SKM-1 treated with dmso at 0.1 percent for 144 hours (cell line): ENCODE data around the gene FUBP3.

Source experiments
- DNase-seq: peaks from one replicate; lab custom pipeline; 2025; ENCODE audit not compliant: unreplicated experiment; lab: John Stamatoyannopoulos, UW

The FUBP3 gene

DNA sequence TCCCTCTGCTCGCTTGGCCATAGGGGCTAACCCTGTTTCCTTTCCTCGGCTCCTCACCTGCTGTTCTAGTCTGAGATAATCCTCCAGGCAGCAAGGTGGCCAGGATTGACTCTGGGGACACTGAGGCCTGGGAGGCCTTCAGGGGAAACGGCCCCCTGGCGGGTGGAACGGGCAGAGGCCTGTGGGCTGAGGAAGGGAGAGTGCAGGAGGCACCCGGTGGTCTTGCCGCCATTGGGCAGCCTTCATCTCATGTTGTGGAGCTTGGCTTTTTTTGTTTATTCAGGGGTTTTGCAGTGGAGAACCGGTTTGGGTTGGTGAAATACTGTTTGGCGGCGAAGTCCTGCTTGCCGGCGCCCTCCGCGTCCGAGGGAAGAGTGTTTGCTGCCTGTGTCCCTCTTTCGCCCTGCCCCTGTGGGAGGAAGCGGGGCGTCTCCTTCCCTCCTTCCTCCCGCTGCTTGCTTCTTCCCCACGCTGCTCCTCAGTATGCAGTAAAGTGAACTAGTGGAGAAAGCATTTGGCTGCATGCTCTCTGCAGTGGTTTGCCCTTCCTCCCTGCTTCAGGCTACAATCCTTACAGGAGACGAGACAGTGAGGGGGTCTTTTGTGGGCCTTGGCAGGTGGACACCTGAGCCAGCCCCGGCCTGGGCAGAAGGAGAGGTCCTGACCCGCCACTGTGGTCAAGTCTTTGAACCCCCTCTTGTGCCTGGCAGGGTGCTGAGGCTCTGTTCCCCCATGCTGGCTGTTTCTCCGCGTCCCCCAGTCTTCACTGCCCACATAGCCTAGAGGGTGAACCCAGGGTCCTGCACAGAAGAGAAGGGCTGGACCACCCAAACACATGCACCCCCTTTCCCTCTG is 54.2 kb downstream of the FUBP3 start:
- DNase-seq = no peak

DNA sequence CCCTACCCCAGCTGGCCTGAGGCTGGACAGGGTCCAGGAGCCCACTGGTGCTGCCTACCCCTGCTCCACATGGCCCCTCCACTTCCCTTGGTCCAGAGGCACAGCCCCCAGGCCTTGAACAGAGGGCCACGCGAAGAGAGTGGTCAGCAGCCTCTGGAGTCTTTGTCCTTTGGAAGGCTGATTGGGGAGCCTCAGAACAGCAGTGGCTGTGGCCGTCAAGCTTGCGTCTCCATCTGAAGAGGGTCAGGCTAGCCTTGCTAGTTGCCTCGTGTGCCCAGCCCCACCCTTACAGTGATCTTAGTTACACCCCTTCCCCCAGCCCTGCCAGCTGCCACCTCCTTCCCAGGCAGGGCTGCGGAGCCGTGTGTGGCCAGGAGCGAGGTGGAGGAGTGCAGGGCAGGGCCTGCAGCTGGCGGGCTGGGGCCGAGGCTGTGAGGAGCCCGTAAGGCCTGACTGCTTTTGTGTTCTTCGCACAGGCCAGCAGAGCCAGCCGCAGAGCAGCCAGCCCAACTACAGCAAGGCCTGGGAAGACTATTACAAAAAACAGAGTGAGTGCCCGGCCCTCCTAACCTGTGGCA is 54.9 kb downstream of the FUBP3 start:
- no peak for DNase-seq

DNA sequence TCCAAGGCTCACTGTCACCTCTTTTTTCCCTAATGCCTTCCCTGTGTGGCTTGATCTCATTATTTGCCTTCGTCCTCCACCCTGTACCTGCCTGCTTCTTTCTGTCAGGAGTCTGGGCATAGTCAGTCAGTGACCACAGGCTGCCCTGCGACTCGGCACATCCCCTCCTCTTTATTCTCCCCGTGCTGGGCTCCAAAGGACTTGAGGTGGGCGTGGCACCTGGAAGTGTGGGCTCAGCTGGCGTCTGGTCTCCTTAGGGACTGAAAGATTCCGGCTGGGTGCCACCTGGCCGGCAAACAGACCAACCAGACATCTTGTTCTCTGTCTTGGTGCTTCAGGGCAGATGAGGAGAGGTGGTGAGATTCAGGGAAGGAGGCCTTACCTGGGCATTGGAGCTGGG is 55.4 kb downstream of the FUBP3 start:
- DNase-seq = no peak

DNA sequence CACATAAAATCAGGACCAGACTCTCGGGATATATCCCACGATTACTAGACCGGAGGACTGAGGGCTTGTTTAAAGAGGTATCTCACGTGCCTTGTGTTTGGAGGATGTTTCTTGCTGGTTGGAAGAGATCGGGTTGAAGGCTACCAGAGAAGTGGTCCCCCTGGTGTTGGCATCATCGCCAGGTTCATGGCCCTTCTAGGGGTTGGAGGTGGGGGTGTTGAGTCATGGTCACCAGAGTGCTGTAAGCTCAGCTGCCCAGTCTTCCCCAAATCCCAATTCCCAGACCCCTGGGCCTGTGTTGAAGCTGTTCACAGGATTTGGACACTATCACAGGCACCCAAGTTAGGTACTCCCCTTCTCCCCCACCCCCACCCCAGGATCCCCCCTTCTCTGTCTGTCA is 55.9 kb downstream of the FUBP3 start:
- no peak for DNase-seq

DNA sequence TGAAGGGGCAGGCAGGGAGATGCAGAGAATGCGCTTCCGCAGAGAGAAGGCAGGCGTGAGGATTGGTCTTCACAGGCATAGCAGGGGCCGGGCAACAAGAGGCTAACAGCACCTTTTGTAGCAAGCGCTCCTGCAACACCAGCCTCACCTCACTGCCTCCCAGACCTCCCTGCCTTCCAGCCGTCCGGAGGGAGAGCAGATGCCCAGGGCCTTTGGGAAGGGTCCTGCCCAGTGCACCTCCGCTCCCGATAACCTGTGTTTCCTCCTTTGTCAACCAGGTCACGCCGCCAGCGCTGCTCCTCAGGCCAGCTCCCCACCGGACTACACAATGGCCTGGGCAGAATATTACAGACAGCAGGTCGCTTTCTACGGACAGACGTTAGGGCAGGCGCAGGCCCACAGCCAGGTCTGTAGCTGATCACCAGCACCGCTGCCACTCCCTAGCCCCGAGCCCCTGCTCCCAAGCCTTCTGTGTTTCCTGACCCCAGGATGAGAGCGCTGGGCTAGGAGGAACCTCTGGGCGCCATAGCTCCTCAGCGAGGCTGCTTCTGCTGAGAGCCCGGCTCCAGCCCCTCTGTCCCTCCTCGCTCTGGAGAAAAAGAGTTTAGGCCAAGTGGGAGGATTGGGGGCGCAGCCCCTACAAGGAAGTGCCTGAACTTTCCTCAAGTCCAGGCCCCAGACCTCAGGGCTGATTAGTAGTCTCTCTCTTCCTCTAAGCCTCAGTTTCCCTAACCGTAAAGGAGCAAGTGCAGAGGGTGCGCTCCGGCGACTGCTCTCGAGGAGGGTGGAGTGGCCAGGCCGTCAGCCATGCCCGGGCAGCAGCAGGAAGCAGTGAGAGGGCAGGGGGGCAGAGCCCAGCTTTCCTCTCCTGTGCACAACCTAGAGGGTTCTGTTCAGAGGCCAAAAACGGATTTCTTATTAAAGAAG is 56.6 kb downstream of the FUBP3 start:
- no peak for DNase-seq

DNA sequence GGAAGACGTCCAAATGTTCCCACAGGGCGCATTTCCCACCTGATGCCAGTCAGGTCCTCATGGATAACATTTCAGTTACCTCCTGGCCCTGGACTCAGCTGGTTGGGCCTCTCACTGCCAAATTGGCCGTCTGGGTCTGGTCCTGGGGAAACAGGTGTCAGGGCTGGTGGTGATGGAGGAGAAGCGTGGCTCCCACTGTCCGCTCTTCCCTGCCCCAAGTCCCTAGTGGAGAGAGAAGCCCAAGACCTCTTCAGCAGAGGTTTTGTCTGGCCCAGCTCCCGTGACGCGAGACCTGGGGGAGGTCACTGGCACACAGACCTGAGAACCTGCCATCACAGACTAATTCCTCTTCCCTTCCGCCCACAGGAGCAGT is 57.3 kb downstream of the FUBP3 start:
- DNase-seq = no peak

DNA sequence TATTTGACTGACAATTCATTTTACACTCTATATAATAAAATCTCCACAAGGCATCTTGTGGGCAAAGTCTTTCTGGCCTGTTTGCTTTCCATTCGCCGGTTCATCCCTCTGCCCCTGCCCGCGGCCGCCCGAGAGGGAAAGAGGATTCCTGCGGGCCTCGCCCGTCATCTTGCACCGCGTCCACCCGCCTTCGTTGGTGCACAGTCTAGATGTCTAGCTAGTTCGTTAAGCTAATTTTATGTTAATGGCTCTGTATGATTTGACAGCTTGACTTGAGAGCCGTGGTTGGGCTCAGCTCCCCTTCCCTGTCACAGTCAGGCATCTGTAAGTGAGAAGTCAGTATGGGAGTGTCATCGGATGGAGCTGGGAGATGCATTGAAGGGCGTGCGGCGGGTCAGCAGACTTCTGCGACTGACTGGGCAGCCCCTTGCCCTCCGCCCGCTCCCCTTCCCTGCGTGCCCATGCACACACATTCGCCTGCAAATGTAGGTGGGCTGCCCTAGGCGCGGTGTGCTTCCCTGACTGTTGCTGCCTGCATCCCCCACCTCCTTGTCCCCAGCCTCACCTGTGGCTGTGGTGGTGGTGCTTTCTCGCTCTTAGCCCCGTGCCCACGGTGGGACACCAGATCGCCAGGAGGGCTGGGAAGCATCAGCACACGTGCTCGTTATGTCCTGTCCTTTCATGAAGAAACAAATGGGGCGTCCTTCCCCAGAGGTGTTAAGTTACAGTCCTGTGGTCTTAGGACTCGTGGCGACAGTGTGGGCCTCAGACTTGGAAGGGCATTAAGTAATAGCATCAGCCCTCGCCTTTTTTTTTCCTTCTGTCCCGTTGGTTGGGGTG is 59.1 kb downstream of the FUBP3 start:
- DNase-seq = no peak

DNA sequence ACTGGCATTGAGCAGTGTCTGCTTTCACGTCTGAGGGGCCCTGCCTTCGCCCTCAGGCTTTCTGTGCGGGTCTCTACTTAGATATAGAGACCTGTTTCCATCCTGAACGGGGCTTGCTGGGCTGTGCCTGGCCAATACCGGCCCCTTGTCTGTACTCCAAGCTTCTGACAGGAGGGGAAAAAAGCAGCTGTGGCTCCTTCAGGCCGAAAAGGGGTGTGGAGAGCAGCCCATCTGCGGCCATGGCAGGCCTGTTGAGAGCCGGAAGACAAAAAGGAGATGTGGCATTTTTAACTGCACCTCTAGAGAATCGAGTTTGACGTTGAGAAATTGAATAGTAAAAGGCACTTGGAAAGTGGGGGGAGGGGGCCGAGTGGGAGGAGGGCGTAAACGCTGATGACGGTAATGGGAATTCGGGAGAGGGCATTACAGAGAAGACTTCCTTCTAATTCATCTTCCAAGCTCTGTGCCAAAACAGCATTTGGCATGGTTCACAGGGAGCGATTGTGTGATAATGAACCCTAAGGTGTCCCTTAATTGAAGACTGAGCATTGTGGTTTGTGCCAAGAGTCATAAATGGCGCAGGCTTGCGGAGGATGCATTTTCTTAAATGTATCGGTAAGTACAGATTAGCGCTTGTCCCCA is 59.9 kb downstream of the FUBP3 start:
- no peak for DNase-seq

DNA sequence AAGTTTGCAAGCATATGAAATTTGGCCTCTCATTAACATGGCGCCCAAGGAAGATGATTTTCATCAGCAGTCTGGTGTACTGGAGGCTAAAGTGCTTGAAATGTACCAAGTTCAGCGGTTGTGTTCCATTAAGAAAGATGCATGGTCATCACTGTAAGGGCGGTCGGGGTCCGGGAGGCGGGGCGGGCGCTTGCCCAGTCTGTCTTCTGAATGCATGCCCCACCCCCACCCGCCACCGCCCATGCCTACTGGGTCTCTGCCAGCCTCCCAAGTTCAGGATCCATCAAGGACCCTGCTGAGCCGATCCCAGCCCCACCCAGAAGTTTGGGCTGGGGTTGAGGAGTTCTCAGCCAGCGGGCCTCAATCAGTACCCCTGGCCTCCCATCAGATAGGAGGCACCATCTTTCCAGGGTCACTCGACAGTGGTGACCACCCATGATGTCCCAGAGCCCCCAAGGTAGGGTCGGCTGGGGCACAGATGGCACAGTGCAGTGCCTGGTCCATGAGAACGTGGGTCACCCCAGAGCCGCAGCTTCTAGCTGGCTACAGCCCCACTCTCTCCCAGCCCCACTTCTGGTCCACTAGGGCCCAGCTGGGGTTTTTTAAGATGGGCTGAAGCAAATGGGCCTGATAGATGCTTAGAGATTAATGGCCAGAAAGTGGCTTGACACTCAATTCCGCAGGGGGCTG is 60.6 kb downstream of the FUBP3 start:
- DNase-seq = no peak

DNA sequence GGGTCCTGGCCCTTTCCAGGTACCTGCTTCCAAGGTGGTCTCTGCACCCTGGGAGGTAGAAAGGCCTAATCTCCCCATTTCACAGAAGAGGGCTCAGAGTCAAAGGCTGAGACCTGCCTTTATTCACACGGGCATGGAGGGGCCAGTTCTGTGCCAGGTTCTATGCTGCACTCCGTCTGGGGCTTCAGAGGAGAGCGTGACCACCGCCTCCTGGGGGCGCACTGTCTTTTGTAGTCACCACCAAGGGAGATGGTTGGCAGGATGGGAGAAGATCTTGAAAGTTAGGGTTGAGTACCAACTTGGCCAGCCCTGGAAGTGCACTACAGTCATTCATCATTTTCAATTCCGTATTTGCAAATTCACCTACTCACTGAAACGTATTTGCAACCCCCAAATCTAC is 61.3 kb downstream of the FUBP3 start:
- no peak for DNase-seq

DNA sequence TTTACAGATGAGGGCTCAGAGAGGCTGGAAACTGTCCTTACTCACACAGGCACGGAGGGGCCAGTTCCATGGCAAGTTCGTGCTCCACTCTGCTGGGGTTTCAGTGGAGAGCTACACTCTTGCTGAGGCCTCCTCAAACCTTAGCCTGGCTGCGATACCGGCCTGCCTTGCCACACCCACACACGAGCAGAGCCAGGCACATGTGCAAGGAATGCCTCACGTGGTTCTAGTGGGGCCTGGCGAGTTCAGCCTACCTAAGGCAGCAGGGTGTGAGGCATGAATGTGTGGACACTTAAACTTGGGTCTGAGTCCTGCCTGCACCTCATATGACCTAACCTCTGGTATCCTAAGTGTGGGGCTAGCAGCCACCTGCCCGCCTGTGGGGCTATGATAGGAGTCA is 63.5 kb downstream of the FUBP3 start:
- DNase-seq = no peak

DNA sequence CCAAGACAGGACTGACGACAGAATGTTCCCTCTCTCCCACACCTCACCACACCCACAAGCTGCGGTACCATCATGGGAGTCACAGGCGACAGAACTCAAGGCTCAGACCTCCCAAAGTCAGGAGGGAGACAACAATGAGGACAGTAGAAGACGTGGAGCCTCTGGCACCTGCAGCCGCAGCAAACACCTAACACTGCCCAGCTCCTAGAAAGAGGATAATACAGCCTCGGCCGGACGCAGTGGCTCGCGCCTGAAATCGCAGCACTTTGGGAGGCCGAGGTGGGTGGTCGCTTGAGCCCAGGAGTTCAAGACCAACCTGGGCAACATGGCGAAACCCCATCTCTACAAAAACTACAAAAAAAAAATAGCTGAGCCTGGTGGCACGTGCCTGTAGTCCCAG is 71.8 kb downstream of the FUBP3 start:
- no peak for DNase-seq

DNA sequence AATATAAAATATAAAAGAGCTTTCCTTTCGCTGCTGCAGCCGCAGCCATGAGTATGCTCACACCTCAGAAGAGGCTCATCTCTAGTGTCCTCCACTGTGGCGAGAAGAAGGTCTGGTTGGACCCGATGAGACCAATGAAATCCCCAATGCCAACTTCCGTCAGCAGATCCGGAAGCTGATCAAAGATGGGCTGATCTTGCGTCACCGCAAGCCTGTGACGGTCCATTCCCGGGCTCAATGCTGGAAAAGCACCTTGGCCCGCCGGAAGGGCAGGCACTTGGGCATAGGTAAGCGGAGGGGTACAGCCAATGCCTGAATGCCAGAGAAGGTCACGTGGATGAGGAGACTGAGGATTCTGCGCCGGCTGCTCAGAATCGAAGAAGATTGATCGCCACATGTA is 72.4 kb downstream of the FUBP3 start:
- DNase-seq = no peak

DNA sequence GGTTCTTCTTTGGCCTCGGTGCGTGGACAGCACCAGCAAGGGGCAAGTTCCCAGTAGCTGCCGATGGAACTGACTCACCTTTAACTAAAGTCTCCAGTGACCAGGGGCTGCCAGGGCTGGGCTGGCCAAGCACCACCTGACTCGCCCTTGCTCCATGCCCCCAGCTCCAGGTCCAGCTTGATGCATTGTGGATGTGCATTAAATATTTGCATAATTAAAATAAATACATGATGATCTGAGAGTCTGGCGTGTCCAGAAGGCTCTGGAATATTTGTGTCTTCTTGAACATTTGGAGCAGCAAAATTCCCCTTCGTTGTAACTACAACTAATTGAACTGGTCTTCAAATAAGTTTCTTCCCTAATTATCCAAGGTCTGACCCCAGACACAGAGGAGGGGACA is 75.5 kb downstream of the FUBP3 start:
- DNase-seq = no peak

DNA sequence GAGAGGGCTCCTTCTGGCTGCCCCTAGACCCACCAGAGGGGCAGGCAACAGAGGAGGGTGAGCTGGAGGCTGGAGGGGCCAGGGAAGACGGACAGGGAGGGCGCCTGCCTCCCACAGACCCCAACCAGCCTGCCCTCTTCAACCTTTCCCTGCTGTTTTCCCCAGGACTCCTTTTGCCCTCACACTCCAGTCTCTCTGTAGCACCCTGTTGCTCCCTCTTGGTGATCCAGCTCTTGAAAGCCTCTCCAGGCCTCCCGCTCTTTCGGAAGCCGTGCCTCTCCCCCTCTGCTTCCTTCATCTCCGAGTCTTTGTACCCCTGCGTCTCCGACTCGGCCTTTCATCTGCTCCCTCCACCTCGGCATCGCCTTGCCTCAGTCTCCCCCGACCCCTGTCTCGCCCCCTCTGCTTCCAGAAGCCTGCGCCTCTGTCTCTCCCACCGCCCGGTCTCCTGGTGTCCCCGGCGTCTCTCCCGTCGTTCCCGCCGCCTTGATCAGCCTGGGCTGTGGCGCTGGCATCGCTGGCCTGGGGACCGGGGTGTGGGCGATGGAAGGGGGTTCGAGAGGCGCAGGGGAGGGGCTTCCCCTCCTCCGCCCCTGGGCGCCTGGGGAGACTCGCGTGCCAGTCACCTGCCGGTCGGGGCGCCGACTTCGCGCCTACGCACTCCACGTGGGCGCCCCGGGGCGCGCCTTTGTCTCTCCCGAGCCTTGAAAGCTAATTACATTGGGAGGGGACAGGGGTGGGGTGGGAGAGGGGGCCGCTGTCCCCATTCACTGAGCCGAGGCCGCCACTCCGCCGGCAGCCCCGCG is 79.7 kb downstream of the FUBP3 start:
- no peak for DNase-seq

DNA sequence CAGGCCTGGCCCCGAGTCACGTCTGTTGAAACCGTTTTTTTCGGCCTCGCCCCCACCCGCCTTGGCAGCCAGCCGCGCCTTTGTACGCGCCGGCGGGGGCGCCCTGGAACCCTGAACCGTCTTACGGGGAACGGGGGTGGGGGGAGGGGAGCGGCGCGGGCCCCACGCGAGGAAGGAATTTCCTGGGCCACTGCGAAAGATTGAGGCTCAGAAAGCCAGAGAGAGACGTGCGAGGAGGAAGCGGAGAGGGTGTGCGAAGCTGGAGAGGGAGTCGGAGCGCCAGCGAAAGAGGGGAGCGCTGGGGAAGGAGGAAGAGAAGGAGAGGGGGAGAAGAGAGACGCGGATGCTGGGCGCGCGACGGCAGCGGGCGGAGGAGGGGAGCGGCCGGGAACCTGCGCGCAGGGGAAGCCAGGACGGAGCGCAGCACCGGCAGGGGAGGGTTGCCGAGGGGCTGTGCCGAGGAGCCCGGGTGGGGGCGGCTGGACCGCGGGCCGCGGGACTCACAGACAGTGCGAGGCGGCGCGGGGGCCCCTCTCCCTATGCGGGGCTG is 80.4 kb downstream of the FUBP3 start:
- DNase-seq = no peak

DNA sequence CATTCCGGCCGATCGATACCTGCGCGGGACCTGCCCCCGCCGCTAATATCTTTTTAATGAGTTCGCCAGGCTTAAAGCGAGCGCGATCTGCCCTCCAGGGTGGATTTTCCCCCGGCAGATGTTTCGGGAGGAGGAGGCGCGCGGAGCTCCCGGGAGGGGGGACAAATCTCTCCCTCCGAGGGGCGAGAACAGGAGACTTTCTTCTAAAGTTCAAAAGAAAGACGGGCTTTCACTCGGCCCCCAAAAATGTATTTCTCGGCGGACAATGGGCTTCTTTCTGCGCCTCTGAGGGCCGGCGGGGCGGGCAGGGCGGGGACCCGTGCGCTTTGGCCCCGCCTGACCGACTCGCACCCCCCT is 80.9 kb downstream of the FUBP3 start:
- no peak for DNase-seq

DNA sequence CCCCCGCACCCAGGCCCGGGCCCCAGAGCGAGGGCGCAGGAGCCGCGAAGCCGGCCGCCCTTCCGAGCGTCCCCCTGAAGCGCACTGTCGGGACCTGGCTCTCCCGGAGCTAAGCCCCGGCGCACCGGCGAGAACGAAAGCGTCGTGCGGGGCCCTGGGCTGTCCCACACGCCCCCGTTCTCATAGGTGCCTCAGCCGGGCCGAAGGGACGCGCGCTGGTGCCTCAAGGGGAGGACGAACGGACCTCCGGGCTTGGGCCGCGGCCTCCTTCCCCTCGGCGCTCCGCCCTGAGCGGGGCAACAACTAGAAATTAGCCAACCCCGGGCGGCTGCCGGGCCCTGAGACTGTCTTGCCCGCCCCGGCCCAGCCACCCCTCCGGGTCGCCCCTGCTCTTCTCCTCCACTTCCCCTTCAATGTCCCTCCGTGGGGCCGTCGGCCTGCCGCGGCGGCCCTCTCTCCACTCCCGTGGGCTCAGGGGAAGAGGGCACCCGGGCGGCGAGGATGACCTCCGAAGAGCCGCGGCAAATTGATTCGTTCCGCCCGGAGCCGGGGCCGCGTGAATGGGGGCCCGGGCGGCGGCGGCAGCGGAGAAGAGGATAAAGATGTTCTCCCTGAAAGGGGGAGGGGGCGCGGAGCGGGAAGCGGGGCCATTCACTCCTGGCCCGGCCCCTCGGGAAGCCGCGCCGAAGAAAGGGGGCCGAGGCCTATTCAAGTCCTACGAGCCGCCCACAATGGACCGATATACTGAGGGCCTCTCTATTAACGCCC is 81.5 kb downstream of the FUBP3 start:
- DNase-seq = no peak
